Left cardiac atrium (tissue), 4 donors: ENCODE measurements around the gene NCEH1. TPM values are rescaled to one million over a fixed set of nuclear protein-coding genes. Genes with fewer than 3 reads are reported as not detected.
A peak's percentile ranks its signal among the peaks of the same experiment; 100 is the strongest.
"Not testable (repeated sequence)": the region's sequence is repeated elsewhere in the genome, so short reads cannot be mapped to it uniquely, and the experiment has no call there.

Experiments used
- ATAC-seq, 2 donors: fragments of 200-7000 bp; cut with Tn5 transposase; one replicate each; pipeline ENCODE4 v1.9.1; 2020; ENCODE audit warnings: mild to moderate bottlenecking in 2 of 2, moderate library complexity in 2 of 2
- DNase-seq: peaks from one replicate; pipeline ENCODE4 v3.0.0-alpha.2; 2020
- intact Hi-C, 2 donors: fragments of 100-400 bp; cut with DNase I; formaldehyde crosslinking; loops; one replicate each; pipeline versions ENCODE4 v1.14.1 to v1.15.1; 2022 to 2023
- total RNA-seq, 2 donors: library from RNA; stranded (reverse); fragmentation: NEBNext Ultra II Directional; extraction: Animal tissue kit (Norgen Biotek cat#: 25700); gene quantifications; one replicate each; pipeline ENCODE4 v1.2.1, GENCODE V29; 2021
- donor health status: DM: no; HTN: yes; CAD: no.
- donor health status: DM: no; HTN: yes; CAD: no; lungs with severe emphysema.
- donor health status: DM: yes; HTN: yes; CAD: no.
- donor health status: Dilated cardiomyopathy.

Gene NCEH1
- total RNA-seq, 2 donors from 2014 or later, result 21.4 to 25.5 TPM

- ATAC-seq (no peak), DNase-seq (no peak)
- intact Hi-C loops, result loop anchor here in 1 of 2 donors (10.0 kb wide), 1 partner anchor 50 kb away; no protein-coding TSS in a partner anchor
Measured at GRCh38 chr3:172604895-172605646, 105.8 kb downstream of the NCEH1 start.

- ATAC-seq, result no peak
- intact Hi-C loops, result loop anchor here in 1 of 2 donors (10.0 kb wide), 1 partner anchor 54 kb away; no protein-coding TSS in a partner anchor
- DNase-seq, result no peak
Measured at GRCh38 chr3:172601066-172601832, 109.6 kb downstream of the NCEH1 start.

GRCh38 chr3:172600644-172601065 lies 110.2 kb downstream of the NCEH1 start:
- DNase-seq, result no peak
- intact Hi-C loops, result loop anchor here in 1 of 2 donors (10.0 kb wide), 1 partner anchor 54 kb away; no protein-coding TSS in a partner anchor
- ATAC-seq, result no peak

GRCh38 chr3:172598904-172599303 lies 112.0 kb downstream of the NCEH1 start:
- no peak for ATAC-seq
- DNase-seq, result no peak
- intact Hi-C loops, result loop anchor here in 1 of 2 donors (5.0 to 10.0 kb wide), 2 partner anchors 84 to 112 kb away; no protein-coding TSS in a partner anchor

- no peak for ATAC-seq
- DNase-seq, result no peak
- intact Hi-C loops, result loop anchor here in 1 of 2 donors (5.0 to 10.0 kb wide), 2 partner anchors 82 to 109 kb away; no protein-coding TSS in a partner anchor
Measured at GRCh38 chr3:172596394-172596706, 114.5 kb downstream of the NCEH1 start.

- ATAC-seq (peak; percentile 80 to 81), DNase-seq (no peak)
- intact Hi-C loops, result loop anchor here in 1 of 2 donors (5.0 to 10.0 kb wide), 2 partner anchors 81 to 109 kb away; no protein-coding TSS in a partner anchor
Measured at GRCh38 chr3:172595664-172596393, 115.0 kb downstream of the NCEH1 start.

GRCh38 chr3:172594900-172595663 lies 115.8 kb downstream of the NCEH1 start:
- not testable (repeated sequence) for DNase-seq
- ATAC-seq, result peak in 1 of 2 donors; percentile 50
- intact Hi-C loops, result loop anchor here in 1 of 2 donors (5.0 to 10.0 kb wide), 2 partner anchors 80 to 108 kb away; no protein-coding TSS in a partner anchor

- ATAC-seq (no peak), DNase-seq (no peak)
- intact Hi-C loops, result loop anchor here in 1 of 2 donors (10.0 kb wide), 1 partner anchor 78 kb away; no protein-coding TSS in a partner anchor
Measured at GRCh38 chr3:172592898-172593669, 117.8 kb downstream of the NCEH1 start.

- intact Hi-C loops, result loop anchor here in 1 of 2 donors (10.0 kb wide), 1 partner anchor 77 kb away; no protein-coding TSS in a partner anchor
- ATAC-seq, result no peak
- no peak for DNase-seq
Measured at GRCh38 chr3:172591876-172592771, 118.7 kb downstream of the NCEH1 start.

GRCh38 chr3:172591125-172591605 lies 119.7 kb downstream of the NCEH1 start:
- intact Hi-C loops, result loop anchor here in 1 of 2 donors (10.0 kb wide), 1 partner anchor 76 kb away; no protein-coding TSS in a partner anchor
- no peak for ATAC-seq
- no peak for DNase-seq

GRCh38 chr3:172586436-172586835 lies 124.4 kb downstream of the NCEH1 start:
- peak; percentile 19 to 31 for ATAC-seq
- intact Hi-C loops, result no loop called here

GRCh38 chr3:172585954-172586353 lies 124.9 kb downstream of the NCEH1 start:
- ATAC-seq (peak in 1 of 2 donors; percentile 26), DNase-seq (no peak)
- intact Hi-C loops, result no loop called here

More at GRCh38 chr3:172586436-172586835, 124.4 kb downstream of the NCEH1 start:
- DNase-seq, result no peak

GRCh38 chr3:172582712-172583111 lies 128.2 kb downstream of the NCEH1 start:
- DNase-seq (no peak), ATAC-seq (no peak)
- intact Hi-C loops, result no loop called here

GRCh38 chr3:172581757-172582166 lies 129.1 kb downstream of the NCEH1 start:
- intact Hi-C loops, result no loop called here
- ATAC-seq (no peak), DNase-seq (no peak)

GRCh38 chr3:172580680-172581401 lies 130.0 kb downstream of the NCEH1 start:
- ATAC-seq, result no peak
- intact Hi-C loops, result no loop called here

More at GRCh38 chr3:172580680-172581401, 130.0 kb downstream of the NCEH1 start:
- DNase-seq, result no peak
